NOMO-1 (cell line): ENCODE measurements around the gene KRT73.
"Not testable (repeated sequence)": the region's sequence is repeated elsewhere in the genome, so short reads cannot be mapped to it uniquely, and the experiment has no call there.

Experiments used
- DNase-seq, 2 experiments: peaks; one replicate each; lab custom pipeline; 2025; ENCODE audit not compliant: unreplicated experiment in 2 of 2; lab: John Stamatoyannopoulos, UW

Gene KRT73

DNA sequence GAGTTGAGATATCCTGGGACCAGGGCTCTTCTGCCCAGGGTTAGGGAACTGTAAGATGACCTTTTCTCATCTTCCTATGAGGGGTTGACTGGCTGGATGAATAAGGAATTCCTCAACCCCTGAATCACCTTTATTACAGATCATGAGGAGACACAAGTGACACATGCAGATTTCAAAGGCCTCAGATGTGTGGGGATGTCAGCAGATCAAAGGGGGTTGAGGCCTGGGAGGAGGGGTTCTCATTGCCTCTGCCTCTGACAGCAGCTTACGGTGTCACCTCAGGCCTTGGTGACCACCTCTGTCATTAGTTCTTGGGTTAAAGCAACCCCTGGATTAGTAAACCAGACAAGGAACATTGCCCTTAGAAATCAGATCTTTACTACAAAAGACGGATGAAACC is 15.0 kb downstream of the KRT73 start:
- DNase-seq = no peak

- no peak for DNase-seq
Observed at GRCh38 chr12:52602552-52602951, 15.8 kb downstream of the KRT73 start.

- DNase-seq = no peak
Observed at GRCh38 chr12:52601671-52602070, 16.7 kb downstream of the KRT73 start.

- DNase-seq = no peak
Observed at GRCh38 chr12:52600941-52601481, 17.3 kb downstream of the KRT73 start, which contains the start of gene KRT72. KRT72 (minus strand) TSS chr12:52601463; CDS start chr12:52601452, 11 bp downstream.

GRCh38 chr12:52600475-52600874 is 17.9 kb downstream of the KRT73 start:
- DNase-seq = no peak

- DNase-seq = no peak
Observed at GRCh38 chr12:52600071-52600470, 18.3 kb downstream of the KRT73 start.

- no peak for DNase-seq
Observed at GRCh38 chr12:52598966-52599365, 19.4 kb downstream of the KRT73 start.

DNA sequence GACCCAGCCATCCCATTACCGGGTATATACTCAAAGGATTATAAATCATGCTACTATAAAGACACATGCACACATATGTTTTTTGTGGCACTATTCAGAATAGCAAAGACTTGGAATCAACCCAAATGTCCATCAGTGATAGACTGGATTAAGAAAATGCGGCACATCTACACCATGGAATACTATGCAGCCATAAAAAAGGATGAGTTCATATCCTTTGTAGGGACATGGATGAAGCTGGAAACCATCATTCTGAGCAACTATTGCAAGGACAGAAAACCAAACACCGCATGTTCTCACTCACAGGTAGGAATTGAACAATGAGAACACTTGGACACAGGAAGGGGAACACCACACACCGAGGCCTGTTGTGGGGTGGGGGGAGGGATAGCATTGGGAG is 24.1 kb downstream of the KRT73 start:
- DNase-seq = not testable (repeated sequence)

- DNase-seq = no peak
Observed at GRCh38 chr12:52591521-52591920, 26.8 kb downstream of the KRT73 start.

- no peak for DNase-seq
Observed at GRCh38 chr12:52590021-52590420, 28.3 kb downstream of the KRT73 start.

DNA sequence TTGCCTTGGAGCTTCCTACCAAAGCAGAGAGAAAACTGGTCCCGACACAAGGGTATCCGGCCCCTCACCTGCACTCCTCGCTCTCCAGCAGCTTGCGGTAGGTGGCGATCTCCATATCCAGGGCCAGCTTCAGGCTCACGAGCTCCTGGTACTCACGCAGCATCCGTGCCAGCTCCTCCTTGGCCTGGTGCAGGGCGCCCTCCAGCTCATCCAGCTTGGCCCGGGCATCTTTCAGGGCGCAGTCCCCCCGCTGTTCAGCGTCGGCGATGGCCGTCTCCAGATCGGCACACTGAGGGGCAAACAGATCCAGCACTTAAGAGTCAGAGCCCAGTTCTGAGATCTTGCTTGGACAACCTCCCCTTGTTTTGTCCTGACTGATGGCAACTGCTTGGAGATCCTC is 30.8 kb downstream of the KRT73 start:
- no peak for DNase-seq

DNA sequence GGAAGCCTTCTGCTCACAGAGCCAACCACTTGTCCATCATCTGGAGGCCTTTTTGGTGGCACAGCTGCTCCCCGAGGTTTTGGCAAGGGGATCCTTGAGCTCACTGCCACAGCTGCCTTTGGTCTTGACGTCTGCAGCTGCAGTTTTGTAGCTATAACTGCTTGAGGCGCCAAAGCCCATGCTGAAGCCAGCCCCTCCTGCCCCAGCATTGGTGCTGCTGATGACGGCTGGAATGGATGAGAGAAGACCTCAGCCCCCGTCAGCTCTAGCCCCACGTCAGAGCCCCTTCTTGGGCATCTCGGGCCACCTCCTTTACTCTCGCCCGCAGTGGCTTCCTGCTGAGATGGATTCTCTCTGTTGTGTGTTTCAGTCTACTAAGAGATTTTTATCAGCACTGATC is 32.4 kb downstream of the KRT73 start:
- DNase-seq = no peak

GRCh38 chr12:52585066-52585465 is 33.3 kb downstream of the KRT73 start:
- no peak for DNase-seq

DNA sequence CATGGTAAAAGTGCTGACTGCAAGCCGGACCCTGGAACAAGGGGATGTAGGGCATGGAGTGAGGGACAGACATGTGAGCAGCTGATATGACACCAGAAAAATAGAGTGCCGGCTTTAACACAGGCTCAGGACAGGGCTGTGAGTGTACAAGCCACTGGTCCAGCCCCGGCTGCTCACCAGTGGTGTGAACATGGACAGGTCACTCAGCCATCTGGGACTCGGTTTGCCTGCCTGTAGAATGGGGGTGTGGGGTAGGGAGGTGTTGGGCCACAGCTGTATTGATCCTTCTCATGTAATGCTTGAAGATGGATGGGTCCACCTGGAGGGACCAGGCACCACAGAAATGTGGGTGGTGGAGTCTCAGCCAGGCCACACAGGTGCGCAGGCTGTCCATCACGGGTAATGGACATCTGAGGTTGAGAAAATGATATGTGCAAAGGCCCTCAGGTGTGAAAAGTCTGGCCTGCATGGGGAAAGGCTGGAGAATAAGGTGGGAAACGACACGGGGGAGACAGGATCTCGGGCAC is 34.1 kb downstream of the KRT73 start:
- no peak for DNase-seq

- DNase-seq = peak; percentile 8 to 12
Observed at GRCh38 chr12:52582971-52583456, 35.3 kb downstream of the KRT73 start.

- DNase-seq = no peak
Observed at GRCh38 chr12:52582486-52582885, 35.9 kb downstream of the KRT73 start.

GRCh38 chr12:52581481-52581880 is 36.9 kb downstream of the KRT73 start:
- DNase-seq = no peak

- no peak for DNase-seq
Observed at GRCh38 chr12:52581066-52581465, 37.3 kb downstream of the KRT73 start.

DNA sequence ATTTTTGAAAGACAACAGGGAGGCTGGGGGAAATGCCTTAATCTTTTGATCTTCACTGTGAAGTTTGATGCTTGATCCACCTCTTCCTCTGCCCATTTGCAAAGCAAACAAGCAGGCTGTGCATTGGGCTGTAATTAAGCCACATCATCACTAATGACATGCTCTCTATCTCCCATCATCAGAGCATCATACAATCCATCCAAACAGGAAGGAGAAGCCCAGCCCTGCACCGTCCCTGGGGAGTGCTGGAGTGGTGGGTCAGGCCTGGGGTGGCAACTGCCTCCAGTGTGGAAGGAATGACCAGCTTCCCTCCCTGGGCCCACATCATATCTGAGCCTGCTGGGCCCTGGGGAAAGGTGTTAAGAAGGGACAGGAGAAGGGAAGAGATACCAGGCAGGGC is 37.9 kb downstream of the KRT73 start:
- no peak for DNase-seq

DNA sequence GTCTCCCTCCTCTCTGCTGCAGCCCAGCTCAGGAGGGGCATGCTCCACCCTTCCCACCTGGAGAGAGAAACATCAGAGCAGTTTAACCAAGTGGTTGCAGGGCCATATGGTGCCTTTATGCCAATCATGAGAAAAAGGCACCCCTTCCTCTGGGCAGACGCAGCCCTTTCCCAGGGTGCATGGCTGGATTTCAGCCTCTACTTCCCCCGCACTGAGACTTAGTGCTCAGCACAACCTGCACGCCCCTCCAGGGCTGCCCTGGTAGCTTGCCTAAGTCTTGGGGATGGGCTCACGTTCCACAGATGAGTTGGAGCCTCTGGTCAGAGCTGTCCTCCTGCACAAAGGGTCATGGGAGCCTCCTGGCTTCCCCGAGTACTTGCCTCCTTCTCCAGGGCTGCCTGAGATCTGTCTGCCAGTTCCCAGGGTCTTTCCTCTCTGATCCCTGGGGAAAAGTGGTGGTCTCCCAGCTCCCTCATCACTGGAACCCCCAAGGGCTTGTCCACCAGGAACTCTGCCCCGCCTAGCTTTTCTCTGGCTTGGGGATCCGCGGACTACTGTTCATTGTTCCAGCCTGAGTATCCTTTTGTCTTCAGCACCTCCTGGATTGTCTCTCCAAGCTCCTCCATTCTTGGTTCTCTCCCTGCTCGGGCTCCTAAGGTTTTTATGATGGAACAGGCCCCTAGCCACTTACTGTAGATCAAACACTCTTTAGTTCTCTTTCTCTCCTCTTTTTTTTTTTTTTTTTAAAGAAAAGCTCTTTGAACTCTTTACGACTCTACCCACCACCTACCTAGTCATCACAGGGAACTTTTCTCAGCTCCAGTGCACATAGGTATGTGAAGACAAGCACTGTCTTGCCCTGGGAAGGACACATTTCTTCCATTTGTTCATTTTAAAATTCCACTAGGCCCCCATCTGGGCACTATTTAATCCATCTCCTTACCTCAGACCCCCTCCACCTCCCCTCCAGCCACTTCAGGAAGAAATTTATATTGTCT is 38.6 kb downstream of the KRT73 start:
- no peak for DNase-seq

GRCh38 chr12:52578469-52578868 is 39.9 kb downstream of the KRT73 start:
- no peak for DNase-seq

DNA sequence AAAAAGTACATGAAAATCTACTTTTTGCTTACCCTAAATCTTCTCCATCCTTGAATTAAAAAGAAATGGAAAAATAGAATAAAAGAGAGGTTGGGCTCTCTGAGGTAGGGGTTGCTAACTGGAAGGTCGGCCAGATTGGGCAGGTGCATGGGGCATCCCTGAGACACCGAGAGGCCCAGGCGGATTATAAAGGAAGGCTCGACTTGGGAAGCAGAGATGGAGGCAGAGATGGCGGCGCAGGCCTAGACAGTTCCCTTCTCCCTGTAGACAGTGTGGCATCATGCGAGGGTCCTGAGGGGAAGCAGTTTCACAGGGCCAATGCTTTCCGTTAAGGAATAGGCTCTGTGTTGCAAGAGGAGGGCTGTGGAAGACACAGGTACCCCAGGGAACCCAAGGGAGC is 41.0 kb downstream of the KRT73 start:
- no peak for DNase-seq
